ENCODE results near the gene ARL4A.

ARL4A gene

DNA sequence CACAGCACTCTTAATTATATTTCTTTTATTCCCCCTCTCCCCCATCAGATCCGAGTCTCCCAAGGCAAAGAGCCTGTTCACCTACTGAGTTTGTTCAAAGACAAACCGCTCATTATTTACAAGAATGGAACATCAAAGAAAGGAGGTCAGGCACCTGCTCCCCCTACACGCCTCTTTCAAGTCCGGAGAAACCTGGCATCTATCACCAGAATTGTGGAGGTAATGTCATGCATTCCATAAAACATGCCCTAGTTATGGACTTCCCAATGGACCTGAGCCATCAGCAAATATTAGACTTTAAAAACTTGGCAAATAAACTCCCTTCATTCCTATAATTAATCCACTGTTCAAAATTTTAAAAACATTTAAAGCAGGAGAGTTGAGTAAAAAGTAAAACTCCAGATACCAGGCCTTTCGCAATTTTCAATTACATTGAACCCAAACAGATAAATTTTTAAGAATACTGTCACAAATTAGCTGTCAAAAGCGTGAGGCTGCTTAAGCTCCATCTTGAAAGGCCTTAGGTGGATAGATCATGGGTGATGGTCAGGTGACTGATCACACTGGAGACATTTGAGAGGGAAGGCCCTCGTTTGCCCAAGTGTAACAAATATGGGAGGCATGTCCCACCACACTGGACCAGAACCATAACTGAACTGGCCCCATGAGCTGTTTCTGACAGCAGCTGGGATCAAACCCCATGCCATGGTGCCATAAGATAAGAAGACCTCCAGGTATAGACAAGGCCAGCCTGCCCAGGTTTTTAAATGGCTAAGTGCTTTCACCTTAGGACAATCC, 46.9 kb upstream of the ARL4A start:
- Histone ChIP-seq H3F3A (ENCODE audit: insufficient read depth, low read length) (no peaks in the 10 kb centered on the region), H3K36me3 (ENCODE audit: insufficient read depth, low read length) (no peaks in the 10 kb centered on the region), H3K9me2 (ENCODE audit: low read depth, low read length) (no peaks in the 10 kb centered on the region), H4K20me1 (ENCODE audit: insufficient read depth, low read length) (no peaks in the 10 kb centered on the region), H3K4me3 (ENCODE audit: low read depth, low read length, poor library complexity, severe bottlenecking) (no peak overlapping the region), H2AFZ (ENCODE audit: low read length) (no peak overlapping the region), H3K4me1 (ENCODE audit: insufficient read depth, low read length, severe bottlenecking) (no peaks in the 10 kb centered on the region), H3K27ac (ENCODE audit: low read depth, low read length, poor library complexity, severe bottlenecking) (no peak overlapping the region), H3K9ac (ENCODE audit: low read length) (no peak overlapping the region), H3K27me3 (ENCODE audit: insufficient read depth, low read length) (no peaks in the 10 kb centered on the region), H3K79me2 (ENCODE audit: insufficient read depth, low read length) (no peaks in the 10 kb centered on the region), H3K4me2 (ENCODE audit: low read length) (no peak overlapping the region), H3K9me3 (ENCODE audit: low read length) (no peaks in the 10 kb centered on the region)
- TF ChIP-seq, protein P1, sequence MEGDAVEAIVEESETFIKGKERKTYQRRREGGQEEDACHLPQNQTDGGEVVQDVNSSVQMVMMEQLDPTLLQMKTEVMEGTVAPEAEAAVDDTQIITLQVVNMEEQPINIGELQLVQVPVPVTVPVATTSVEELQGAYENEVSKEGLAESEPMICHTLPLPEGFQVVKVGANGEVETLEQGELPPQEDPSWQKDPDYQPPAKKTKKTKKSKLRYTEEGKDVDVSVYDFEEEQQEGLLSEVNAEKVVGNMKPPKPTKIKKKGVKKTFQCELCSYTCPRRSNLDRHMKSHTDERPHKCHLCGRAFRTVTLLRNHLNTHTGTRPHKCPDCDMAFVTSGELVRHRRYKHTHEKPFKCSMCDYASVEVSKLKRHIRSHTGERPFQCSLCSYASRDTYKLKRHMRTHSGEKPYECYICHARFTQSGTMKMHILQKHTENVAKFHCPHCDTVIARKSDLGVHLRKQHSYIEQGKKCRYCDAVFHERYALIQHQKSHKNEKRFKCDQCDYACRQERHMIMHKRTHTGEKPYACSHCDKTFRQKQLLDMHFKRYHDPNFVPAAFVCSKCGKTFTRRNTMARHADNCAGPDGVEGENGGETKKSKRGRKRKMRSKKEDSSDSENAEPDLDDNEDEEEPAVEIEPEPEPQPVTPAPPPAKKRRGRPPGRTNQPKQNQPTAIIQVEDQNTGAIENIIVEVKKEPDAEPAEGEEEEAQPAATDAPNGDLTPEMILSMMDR (IDR thresholded peaks at IDR 0.05; ENCODE audit: low read length): no peak
- no peak for TF ChIP-seq EZH2 (IDR thresholded peaks at IDR 0.05; ENCODE audit: borderline replicate concordance, low read length)

DNA sequence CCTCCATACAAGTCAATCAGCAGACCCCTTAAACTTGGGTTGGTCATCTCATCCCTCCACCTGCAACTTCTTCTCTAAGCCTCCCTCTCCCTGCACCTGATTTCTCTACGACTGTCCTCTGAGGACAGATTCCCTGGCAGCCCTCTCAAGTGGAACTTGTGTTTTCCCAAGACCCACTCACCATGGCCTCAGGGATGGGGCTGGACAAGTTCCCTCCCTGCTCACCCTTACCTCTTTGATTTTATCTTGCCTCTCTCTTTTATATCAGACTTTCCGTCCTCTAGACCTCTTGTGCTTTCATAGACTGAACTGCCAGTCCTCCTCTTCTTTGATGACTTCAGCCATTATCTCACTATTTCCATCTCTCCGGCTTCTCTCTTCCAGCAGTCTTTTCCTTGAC, 46.2 kb upstream of the ARL4A start:
- Histone ChIP-seq H3K9ac (ENCODE audit: low read length) (no peak overlapping the region), H3K27me3 (ENCODE audit: insufficient read depth, low read length) (no peaks in the 10 kb centered on the region), H3K9me2 (ENCODE audit: low read depth, low read length) (no peaks in the 10 kb centered on the region), H3K4me1 (ENCODE audit: insufficient read depth, low read length, severe bottlenecking) (no peaks in the 10 kb centered on the region), H3K79me2 (ENCODE audit: insufficient read depth, low read length) (no peaks in the 10 kb centered on the region), H4K20me1 (ENCODE audit: insufficient read depth, low read length) (no peaks in the 10 kb centered on the region), H3K36me3 (ENCODE audit: insufficient read depth, low read length) (no peaks in the 10 kb centered on the region), H3K27ac (ENCODE audit: low read depth, low read length, poor library complexity, severe bottlenecking) (no peak overlapping the region), H2AFZ (ENCODE audit: low read length) (no peak overlapping the region), H3F3A (ENCODE audit: insufficient read depth, low read length) (no peaks in the 10 kb centered on the region), H3K4me2 (ENCODE audit: low read length) (no peak overlapping the region), H3K9me3 (ENCODE audit: low read length) (no peaks in the 10 kb centered on the region), H3K4me3 (ENCODE audit: low read depth, low read length, poor library complexity, severe bottlenecking) (no peak overlapping the region)
- TF ChIP-seq, protein P1 (IDR thresholded peaks at IDR 0.05; ENCODE audit: low read length): no peak
- TF ChIP-seq EZH2 (IDR thresholded peaks at IDR 0.05; ENCODE audit: borderline replicate concordance, low read length): no peak

DNA sequence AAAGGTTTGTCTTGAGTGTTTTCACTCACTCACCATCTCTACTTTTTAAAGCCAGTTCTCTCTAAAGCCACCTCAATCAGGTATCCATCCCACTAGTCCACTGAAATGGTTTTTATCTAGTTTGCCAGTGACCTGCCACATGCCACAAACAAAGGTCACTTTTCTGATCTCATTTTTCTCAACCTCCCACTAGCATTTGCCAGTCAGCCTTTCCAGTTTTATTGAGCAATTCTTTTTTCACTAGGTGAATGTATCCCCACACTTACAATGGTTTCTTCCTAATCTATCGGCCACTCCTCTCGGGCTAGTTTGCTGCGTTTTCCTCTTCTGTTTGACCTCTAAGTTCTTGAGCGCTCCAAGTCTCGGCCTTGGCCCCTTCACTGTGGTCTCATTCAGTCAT, 44.9 kb upstream of the ARL4A start:
- no peaks in the 10 kb centered on the region for H3K9me3 ChIP-seq (ENCODE audit: low read length)
- no peaks in the 10 kb centered on the region for H3K79me2 ChIP-seq (ENCODE audit: insufficient read depth, low read length)
- H3F3A ChIP-seq (ENCODE audit: insufficient read depth, low read length): no peaks in the 10 kb centered on the region
- no peaks in the 10 kb centered on the region for H3K4me1 ChIP-seq (ENCODE audit: insufficient read depth, low read length, severe bottlenecking)
- H3K9ac ChIP-seq (ENCODE audit: low read length): no peak overlapping the region
- no peaks in the 10 kb centered on the region for H3K36me3 ChIP-seq (ENCODE audit: insufficient read depth, low read length)
- H3K27ac ChIP-seq (ENCODE audit: low read depth, low read length, poor library complexity, severe bottlenecking): no peak overlapping the region
- no peaks in the 10 kb centered on the region for H3K27me3 ChIP-seq (ENCODE audit: insufficient read depth, low read length)
- H2AFZ ChIP-seq (ENCODE audit: low read length): no peak overlapping the region
- no peaks in the 10 kb centered on the region for H4K20me1 ChIP-seq (ENCODE audit: insufficient read depth, low read length)
- H3K9me2 ChIP-seq (ENCODE audit: low read depth, low read length): no peaks in the 10 kb centered on the region
- no peak overlapping the region for H3K4me2 ChIP-seq (ENCODE audit: low read length)
- H3K4me3 ChIP-seq (ENCODE audit: low read depth, low read length, poor library complexity, severe bottlenecking): no peak overlapping the region
- TF ChIP-seq, protein P1 (IDR thresholded peaks at IDR 0.05; ENCODE audit: low read length): no peak
- TF ChIP-seq EZH2 (IDR thresholded peaks at IDR 0.05; ENCODE audit: borderline replicate concordance, low read length): no peak
